Activated T-helper 1 cell treated with anti-CD3 and anti-CD28 coated beads, Interleukin-12 subunit alpha, Interleukin-12 subunit beta, Interleukin-2, Interleukin-4 antibody, amounts not matched to agents 30 ng/mL and 10 ng/mL and 1 ng/mL, durations not matched to agents 14 hours and 24 hours and 36 hours (primary cell): Measurements from ENCODE around the gene ANKRD63. TPM values are rescaled to one million over a fixed set of nuclear protein-coding genes. Genes with fewer than 3 reads are reported as not detected.
A peak's percentile ranks its signal among the peaks of the same experiment; 100 is the strongest.

Source experiments
- DNase-seq: peaks from one replicate; pipeline ENCODE4 v3.0.0; 2021; ENCODE audit warnings: low spot score
- H3K27ac Mint-ChIP-seq: one replicate; pipeline ENCODE4 v1.8.0; 2021; ENCODE audit warnings: mild to moderate bottlenecking, mixed read lengths
- H3K27me3 Mint-ChIP-seq: one replicate; pipeline ENCODE4 v1.8.0; 2022; ENCODE audit warnings: mild to moderate bottlenecking, moderate library complexity, mixed read lengths; ENCODE audit not compliant: insufficient read depth
- H3K36me3 Mint-ChIP-seq: one replicate; pipeline ENCODE4 v1.8.0; 2021; ENCODE audit warnings: low read depth, mixed read lengths
- H3K4me1 Mint-ChIP-seq: one replicate; pipeline ENCODE4 v1.8.0; 2021; ENCODE audit warnings: low read depth, mixed read lengths
- H3K4me3 Mint-ChIP-seq: one replicate; pipeline ENCODE4 v1.8.0; 2021; ENCODE audit warnings: mild to moderate bottlenecking, moderate library complexity, mixed read lengths
- H3K9me3 Mint-ChIP-seq: one replicate; pipeline ENCODE4 v1.8.0; 2021; ENCODE audit warnings: mixed read lengths
- intact Hi-C: fragments of 100-400 bp; cut with micrococcal nuclease; formaldehyde crosslinking; loops from one replicate; pipeline ENCODE4 v1.15.1; 2024
- total RNA-seq: library from RNA; stranded (reverse); gene quantifications from 2 replicates; pipeline ENCODE4 v1.2.3, GENCODE V29; 2022

Gene ANKRD63
- total RNA-seq, 1 donor from 2014 or later: not detected

DNA sequence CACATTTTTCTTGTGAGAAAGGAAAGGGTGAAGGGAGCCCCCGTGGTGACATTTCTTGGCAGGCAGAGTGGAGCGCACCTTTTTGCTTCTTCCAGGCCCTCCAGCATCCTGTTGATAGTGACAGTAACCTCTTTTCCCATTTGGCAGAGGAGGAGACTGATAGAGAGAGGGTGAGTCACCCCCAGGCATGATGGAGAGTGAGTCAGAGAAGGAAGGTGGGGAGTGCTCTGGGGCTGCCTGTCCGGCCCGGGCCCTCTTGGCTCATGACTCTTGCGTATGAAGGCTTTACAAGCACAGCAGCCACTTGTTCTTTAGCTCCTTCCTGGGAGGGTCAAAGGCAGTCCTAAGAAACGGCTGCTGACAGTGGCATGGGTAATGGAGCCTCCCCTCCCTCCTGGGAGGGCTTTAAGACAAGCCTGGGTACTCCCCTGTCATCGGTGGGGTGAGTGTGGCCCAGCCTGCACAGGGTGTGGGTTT lies 16.0 kb downstream of the ANKRD63 start:
- H3K9me3 Mint-ChIP-seq: no peaks in the 10 kb centered on the region
- H3K4me1 Mint-ChIP-seq: no peaks in the 10 kb centered on the region
- no peak for DNase-seq
- no peak overlapping the region for H3K4me3 Mint-ChIP-seq
- peaks cover 4% of the 10 kb centered on the region for H3K27me3 Mint-ChIP-seq
- no peak overlapping the region for H3K27ac Mint-ChIP-seq
- intact Hi-C loops: no loop called here
- no peaks in the 10 kb centered on the region for H3K36me3 Mint-ChIP-seq

DNA sequence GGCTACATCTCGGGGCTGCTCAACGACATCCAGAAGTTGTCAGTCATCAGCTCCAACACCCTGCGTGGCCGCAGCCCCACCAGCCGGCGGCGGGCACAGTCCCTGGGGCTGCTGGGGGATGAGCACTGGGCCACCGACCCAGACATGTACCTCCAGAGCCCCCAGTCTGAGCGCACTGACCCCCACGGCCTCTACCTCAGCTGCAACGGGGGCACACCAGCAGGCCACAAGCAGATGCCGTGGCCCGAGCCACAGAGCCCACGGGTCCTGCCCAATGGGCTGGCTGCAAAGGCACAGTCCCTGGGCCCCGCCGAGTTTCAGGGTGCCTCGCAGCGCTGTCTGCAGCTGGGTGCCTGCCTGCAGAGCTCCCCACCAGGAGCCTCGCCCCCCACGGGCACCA lies 17.0 kb downstream of the ANKRD63 start:
- DNase-seq: no peak
- H3K4me3 Mint-ChIP-seq: no peak overlapping the region
- no peaks in the 10 kb centered on the region for H3K4me1 Mint-ChIP-seq
- H3K9me3 Mint-ChIP-seq: no peaks in the 10 kb centered on the region
- no peaks in the 10 kb centered on the region for H3K36me3 Mint-ChIP-seq
- H3K27ac Mint-ChIP-seq: no peak overlapping the region
- intact Hi-C loops: no loop called here
- peaks cover 13% of the 10 kb centered on the region for H3K27me3 Mint-ChIP-seq

DNA sequence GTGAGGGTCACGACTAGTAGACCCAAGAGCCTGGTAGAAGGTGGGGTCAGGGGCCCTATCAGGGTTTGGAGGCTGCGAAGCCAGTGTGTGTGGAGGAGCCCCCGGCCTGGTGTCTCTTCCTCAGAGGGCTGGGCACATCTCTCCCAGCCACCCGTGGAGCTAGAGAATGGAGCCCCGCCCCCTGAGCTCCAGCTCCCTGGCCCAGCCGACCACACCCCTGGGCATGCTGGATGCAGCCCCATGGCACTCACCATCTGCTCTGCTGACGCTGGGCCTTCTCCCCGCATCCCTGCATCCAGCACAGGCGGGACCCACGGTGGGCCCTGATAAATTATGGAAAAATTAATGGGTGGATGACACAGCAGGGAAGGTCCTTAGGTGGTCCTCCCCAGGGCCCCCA lies 17.5 kb downstream of the ANKRD63 start:
- intact Hi-C loops: no loop called here
- Mint-ChIP-seq H3K27me3 (peaks cover 14% of the 10 kb centered on the region), H3K36me3 (no peaks in the 10 kb centered on the region), H3K4me3 (no peak overlapping the region), H3K4me1 (no peaks in the 10 kb centered on the region), H3K9me3 (no peaks in the 10 kb centered on the region), H3K27ac (no peak overlapping the region)
- no peak for DNase-seq

DNA sequence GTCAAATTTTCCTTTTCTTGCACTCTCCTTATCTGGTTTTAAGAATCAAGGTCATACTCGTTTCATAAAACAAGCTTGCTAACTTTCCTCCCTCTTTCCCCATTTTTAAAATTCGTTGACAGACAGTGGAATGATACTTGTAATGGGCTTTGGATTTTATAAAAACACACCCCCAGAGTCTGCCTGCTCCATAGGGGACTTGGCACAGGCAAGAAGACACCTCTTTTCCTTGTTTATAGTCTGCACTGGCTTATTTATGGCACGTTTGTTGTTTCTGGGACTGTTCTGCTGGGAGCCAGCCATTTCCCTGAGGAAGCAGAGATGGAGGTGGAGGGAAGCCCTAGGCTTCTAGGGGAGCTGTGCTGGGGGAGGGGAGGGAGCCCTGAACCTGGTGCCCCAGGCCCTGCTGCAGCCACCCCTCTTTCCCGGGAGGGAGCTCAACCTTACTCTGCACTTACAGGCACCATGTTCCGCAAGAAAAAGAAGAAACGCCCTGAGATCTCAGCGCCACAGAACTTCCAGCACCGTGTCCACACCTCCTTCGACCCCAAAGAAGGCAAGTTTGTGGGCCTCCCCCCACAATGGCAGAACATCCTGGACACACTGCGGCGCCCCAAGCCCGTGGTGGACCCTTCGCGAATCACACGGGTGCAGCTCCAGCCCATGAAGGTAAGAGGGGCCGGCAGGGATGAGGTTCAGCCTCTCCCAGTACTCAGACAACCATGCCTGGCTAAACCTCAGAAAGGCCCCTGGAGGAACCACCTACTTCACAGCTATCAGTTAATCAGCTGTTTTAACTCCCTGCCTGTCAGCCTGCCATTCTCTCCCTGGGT lies 18.3 kb downstream of the ANKRD63 start:
- no peaks in the 10 kb centered on the region for H3K9me3 Mint-ChIP-seq
- peaks cover 14% of the 10 kb centered on the region for H3K27me3 Mint-ChIP-seq
- no peak for DNase-seq
- H3K4me3 Mint-ChIP-seq: no peak overlapping the region
- intact Hi-C loops: no loop called here
- H3K27ac Mint-ChIP-seq: no peak overlapping the region
- H3K36me3 Mint-ChIP-seq: no peaks in the 10 kb centered on the region
- no peaks in the 10 kb centered on the region for H3K4me1 Mint-ChIP-seq

DNA sequence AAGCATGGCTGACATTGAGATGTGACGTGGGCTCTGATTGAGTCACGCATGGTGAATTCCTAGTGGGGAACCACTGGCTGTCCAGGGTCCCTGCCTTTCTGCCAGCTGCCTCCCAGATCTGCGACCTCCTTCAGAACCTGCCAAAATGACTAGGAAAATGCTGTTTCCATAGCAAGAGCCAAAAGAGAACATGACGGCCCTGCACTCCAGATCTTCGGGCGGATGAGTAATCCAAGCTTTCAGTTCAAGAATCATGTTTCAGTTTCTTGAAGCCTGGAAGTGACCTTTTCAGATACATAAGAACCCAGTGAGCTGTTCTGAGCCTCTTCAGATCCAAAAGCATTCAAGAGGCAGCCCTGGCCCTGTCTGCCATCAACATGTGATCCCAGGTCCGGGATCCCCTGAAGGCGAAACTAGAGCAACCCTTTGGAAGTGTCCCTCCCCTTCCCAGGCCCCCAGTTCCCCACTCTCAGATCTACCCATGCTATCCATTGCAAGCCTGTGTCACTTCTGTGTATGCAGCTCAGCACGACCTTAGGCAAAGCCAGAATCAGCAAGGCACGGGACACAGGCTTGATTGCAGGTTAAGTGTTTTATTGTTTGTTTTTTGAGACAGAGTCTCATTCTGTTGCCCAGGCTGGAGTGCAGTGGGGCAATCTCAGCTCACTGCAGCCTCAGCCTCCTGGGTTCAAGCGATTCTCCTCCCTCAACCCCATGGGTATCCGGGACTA lies 19.7 kb downstream of the ANKRD63 start:
- no peak for DNase-seq
- no peaks in the 10 kb centered on the region for H3K36me3 Mint-ChIP-seq
- H3K4me1 Mint-ChIP-seq: no peaks in the 10 kb centered on the region
- H3K4me3 Mint-ChIP-seq: no peak overlapping the region
- no peaks in the 10 kb centered on the region for H3K9me3 Mint-ChIP-seq
- no peak overlapping the region for H3K27ac Mint-ChIP-seq
- H3K27me3 Mint-ChIP-seq: peaks cover 19% of the 10 kb centered on the region
- intact Hi-C loops: no loop called here

DNA sequence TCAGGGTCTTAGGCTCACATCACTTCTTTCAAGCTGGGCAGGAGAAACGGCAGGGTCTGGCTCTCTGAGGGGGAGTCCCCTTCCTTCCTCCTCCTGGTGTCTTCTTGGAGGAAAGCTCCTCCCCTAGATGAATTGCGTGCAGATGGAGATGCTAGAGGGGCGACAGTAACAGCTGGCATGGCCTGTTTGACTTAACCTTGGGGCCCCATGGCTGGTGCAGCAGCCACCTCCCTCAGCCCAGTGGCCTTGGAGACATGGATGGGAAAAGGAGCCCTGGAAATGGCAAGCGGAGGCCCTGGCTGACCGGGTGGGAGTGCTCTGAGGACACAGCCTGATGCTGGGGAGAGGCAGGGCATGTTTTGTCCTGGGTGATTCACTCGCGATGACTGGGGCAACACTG lies 23.8 kb downstream of the ANKRD63 start:
- Mint-ChIP-seq H3K9me3 (no peaks in the 10 kb centered on the region), H3K36me3 (no peaks in the 10 kb centered on the region), H3K27me3 (peaks cover 29% of the 10 kb centered on the region), H3K27ac (no peak overlapping the region), H3K4me1 (no peaks in the 10 kb centered on the region), H3K4me3 (no peak overlapping the region)
- intact Hi-C loops: no loop called here
- no peak for DNase-seq

DNA sequence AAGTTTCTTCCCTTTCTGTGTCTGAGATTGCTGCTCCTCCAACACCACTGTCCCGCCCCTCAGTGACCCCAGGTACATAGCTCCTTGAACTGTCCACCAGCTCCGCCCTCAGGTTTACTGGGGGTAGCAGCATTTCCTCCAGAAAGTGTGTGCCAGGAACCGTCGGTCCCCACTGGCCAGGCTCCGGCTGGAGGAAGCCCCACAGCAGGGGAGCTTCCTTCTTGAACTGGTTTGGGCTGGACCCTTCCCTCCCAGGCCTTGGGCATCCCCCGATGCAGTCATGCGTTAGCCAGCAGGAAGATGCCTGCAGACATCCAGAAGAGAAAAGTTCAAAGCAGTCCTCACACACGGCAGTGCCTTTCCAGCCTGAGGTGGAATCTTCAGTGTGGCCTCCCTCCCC lies 24.3 kb downstream of the ANKRD63 start:
- no peak overlapping the region for H3K27ac Mint-ChIP-seq
- intact Hi-C loops: no loop called here
- no peak for DNase-seq
- H3K4me1 Mint-ChIP-seq: no peaks in the 10 kb centered on the region
- H3K27me3 Mint-ChIP-seq: peaks cover 33% of the 10 kb centered on the region
- H3K4me3 Mint-ChIP-seq: no peak overlapping the region
- no peaks in the 10 kb centered on the region for H3K36me3 Mint-ChIP-seq
- no peaks in the 10 kb centered on the region for H3K9me3 Mint-ChIP-seq

DNA sequence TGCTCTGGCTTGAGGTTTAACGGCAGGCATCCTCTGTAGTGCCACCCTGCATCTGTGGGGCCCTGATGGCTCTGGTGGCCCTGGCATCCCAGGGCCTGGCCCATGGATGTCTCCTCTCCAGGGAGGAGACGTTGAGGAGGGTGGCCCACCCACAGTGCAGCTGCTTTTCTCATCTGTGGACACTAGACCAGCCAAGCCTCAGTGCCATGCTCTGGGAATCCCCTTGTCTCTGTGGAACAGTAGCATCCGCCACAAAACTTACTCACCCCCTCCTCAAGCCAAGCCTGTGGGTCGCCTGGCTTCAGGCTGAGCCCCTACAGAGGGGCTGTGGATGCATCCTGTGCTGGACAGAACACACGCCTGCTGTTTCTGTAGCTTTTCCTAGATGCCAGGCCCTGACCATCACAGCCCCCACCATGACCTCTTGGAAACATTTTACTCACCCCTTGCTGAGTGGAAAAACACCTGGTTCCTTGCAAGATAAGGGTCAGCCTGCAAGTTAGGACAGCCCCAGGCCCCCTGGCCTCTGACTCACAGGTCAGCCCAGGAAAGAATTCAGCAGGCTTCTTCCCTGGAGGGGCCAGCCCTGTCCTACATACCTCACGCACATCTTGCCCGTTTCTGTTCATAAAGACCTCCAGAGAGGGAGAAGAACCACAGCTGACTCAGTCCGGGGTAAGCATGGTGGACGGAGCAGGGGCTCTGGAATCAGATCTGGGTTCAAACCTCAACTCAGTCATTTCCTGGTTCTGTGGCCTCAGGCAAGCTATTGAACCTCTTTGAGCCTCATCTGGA lies 25.0 kb downstream of the ANKRD63 start:
- Mint-ChIP-seq H3K9me3 (no peaks in the 10 kb centered on the region), H3K4me3 (no peak overlapping the region), H3K4me1 (peaks cover 4% of the 10 kb centered on the region), H3K27ac (no peak overlapping the region), H3K27me3 (peaks cover 40% of the 10 kb centered on the region), H3K36me3 (no peaks in the 10 kb centered on the region)
- DNase-seq: no peak
- intact Hi-C loops: no loop called here

DNA sequence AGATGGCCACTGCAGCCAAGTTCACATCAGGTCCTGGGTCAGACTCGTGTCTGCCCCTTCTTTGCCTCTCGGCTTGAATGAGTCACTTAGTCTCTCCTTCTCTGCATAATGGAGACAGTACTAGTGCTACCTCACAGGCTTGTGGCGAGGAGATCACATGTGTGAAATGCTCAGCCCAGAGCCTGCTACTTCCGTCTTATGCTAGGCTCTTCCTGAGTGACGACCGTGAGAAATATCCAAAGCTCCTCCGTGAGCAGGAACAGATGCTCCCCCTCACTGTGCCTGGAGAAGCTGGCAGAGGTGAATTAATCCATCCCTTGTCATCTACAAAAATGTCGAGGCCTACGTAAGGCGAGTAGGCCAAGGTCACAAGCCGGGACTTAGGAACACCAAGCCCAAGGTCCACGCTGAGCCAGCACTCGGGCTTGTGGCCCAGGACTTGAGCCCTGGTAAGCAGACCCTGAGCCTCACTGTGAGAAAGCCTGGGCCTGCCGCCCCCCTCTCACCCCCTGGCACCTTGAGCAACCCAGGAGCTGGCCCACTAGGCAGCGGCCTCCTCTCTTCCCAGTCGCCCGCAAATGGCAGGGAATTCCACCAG lies 26.1 kb downstream of the ANKRD63 start:
- H3K27me3 Mint-ChIP-seq: peaks cover 37% of the 10 kb centered on the region
- no peaks in the 10 kb centered on the region for H3K9me3 Mint-ChIP-seq
- no peak for DNase-seq
- no peak overlapping the region for H3K27ac Mint-ChIP-seq
- intact Hi-C loops: no loop called here
- peaks cover 5% of the 10 kb centered on the region for H3K4me1 Mint-ChIP-seq
- no peaks in the 10 kb centered on the region for H3K36me3 Mint-ChIP-seq
- no peak overlapping the region for H3K4me3 Mint-ChIP-seq

DNA sequence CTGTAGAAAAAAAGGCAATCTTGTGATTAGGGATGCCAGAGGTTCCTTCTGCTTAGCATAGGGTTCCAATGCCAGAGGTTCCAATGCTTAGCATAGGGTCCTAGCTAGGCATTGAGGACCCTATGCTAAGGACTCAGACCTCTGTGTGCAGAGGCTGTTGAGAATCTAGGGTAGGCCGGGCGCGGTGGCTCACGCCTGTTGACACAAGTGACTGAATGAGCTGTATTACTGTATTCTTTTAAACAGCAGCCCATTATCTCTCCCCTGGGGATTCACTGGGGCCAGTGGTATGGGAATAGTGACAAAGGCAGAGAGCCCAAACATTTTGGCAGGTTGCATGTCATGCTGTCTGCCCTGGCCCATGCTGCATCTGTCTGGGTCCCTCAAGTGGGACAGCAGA lies 27.8 kb downstream of the ANKRD63 start:
- no peak overlapping the region for H3K4me3 Mint-ChIP-seq
- intact Hi-C loops: no loop called here

DNA sequence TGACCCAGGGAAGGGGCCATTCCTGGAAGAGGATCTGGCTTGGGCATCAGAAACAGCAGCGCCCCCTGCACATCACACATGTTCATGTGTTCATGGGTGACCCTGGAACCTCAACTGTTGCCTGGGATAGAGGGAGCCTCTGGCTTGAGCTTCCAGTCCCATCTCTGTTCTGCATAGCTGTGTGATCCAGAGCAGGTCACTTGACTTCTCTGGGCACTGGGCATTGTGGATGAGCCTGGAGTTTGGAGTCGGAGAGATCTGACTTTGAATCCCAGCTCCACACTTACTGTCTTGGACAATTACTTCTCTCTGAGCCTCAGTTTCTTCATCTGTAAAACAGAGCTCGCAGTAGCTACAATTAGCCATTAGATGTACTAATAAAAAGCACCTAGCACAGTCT lies 28.4 kb downstream of the ANKRD63 start:
- Mint-ChIP-seq H3K36me3 (no peaks in the 10 kb centered on the region), H3K4me1 (peaks cover 5% of the 10 kb centered on the region), H3K4me3 (no peak overlapping the region), H3K9me3 (no peaks in the 10 kb centered on the region), H3K27me3 (peaks cover 39% of the 10 kb centered on the region), H3K27ac (no peak overlapping the region)
- no peak for DNase-seq
- intact Hi-C loops: no loop called here

More for the DNA sequence above, 27.8 kb downstream of the ANKRD63 start:
- no peak for DNase-seq
- peaks cover 39% of the 10 kb centered on the region for H3K27me3 Mint-ChIP-seq
- peaks cover 5% of the 10 kb centered on the region for H3K4me1 Mint-ChIP-seq
- no peaks in the 10 kb centered on the region for H3K9me3 Mint-ChIP-seq
- no peaks in the 10 kb centered on the region for H3K36me3 Mint-ChIP-seq
- no peak overlapping the region for H3K27ac Mint-ChIP-seq

DNA sequence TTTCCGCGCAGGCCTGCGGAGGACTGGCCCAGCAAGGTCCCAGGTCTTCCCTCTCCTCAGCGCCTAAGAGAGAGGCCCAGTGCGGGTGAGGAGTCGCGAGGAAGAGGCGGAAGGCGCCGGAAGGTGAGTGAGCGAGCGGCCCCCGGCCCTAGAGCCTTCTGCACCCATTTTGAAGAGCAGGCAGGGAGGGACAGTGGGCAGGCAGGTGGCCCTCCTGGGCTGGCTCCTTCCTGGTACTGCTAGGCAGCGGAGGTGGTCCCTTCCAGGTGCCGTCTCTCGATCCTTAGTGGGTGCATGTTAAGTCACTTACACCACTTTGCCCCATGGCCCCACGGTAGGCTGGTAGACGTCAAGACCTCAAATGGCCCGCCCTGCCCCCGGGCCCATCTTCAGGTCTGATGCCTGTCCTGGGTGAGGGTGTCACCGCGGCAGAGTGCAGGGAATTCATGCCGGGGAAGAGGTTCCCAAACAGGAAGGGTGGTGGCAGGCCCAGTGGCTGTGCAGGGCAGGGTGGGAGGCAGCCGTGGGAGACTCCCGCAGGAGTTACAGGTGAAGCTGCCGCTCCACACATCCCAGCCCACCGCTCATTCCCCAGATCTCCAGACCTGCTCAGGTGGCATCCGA lies 29.6 kb downstream of the ANKRD63 start:
- Mint-ChIP-seq H3K9me3 (no peaks in the 10 kb centered on the region), H3K4me3 (peak overlapping the region; percentile 77), H3K27me3 (peaks cover 35% of the 10 kb centered on the region), H3K36me3 (no peaks in the 10 kb centered on the region), H3K4me1 (peaks cover 5% of the 10 kb centered on the region), H3K27ac (no peak overlapping the region)
- intact Hi-C loops: no loop called here
- DNase-seq: no peak
